CD8-positive, alpha-beta memory T cell (primary cell): Measurements from ENCODE around the gene MOB3B. TPM values are rescaled to one million over a fixed set of nuclear protein-coding genes. Genes with fewer than 3 reads are reported as not detected.

Experiments
- CTCF ChIA-PET: fragments of 350-600 bp; sonication (Branson Sonifier 250); formaldehyde crosslinking; loops from one replicate; lab custom pipeline; 2021; ENCODE audit warnings: antibody characterized with exemption; lab: Charles Lee
- POLR2A ChIA-PET: fragments of 350-600 bp; sonication (Branson Sonifier 250); formaldehyde crosslinking; loops from one replicate; lab custom pipeline; 2021; ENCODE audit warnings: antibody characterized with exemption; lab: Charles Lee
- DNase-seq, 5 donors: peaks; one replicate each; pipeline versions ENCODE4 v3.0.0 to v3.0.0-alpha.2; 2020 to 2022; ENCODE audit warnings: mixed read lengths in 1 of 5
- H3K27ac ChIP-seq: one replicate; pipeline ENCODE4 v1.7.0; 2013; ENCODE audit warnings: low read depth, mild to moderate bottlenecking, low read length, moderate library complexity
- H3K27me3 ChIP-seq: 2 replicates; pipeline ENCODE4 v1.7.0; 2013; ENCODE audit warnings: low read length, mild to moderate bottlenecking; ENCODE audit not compliant: insufficient read depth, poor library complexity, severe bottlenecking
- H3K36me3 ChIP-seq: 2 replicates; pipeline ENCODE4 v1.7.0; 2013; ENCODE audit warnings: mild to moderate bottlenecking, low read length, moderate library complexity; ENCODE audit not compliant: insufficient read depth
- H3K4me1 ChIP-seq: 2 replicates; pipeline ENCODE4 v1.7.0; 2013; ENCODE audit warnings: mild to moderate bottlenecking, low read length, moderate library complexity; ENCODE audit not compliant: insufficient read depth
- H3K4me3 ChIP-seq: 2 replicates; pipeline ENCODE4 v1.7.0; 2013; ENCODE audit warnings: mild to moderate bottlenecking, low read length
- H3K9me3 ChIP-seq: 2 replicates; pipeline ENCODE4 v1.7.0; 2013; ENCODE audit warnings: mild to moderate bottlenecking, low read length
- H3K27ac Mint-ChIP-seq, 8 donors: one replicate each; pipeline ENCODE4 v1.8.0; 2020 to 2021; ENCODE audit warnings: mixed read lengths in 8 of 8, mild to moderate bottlenecking in 6 of 8, inconsistent platforms in 3 of 8, moderate library complexity in 3 of 8
- H3K27me3 Mint-ChIP-seq, 2 donors: one replicate each; pipeline ENCODE4 v1.8.0; 2020 to 2021; ENCODE audit warnings: mixed read lengths in 2 of 2, mild to moderate bottlenecking in 1 of 2, moderate library complexity in 1 of 2
- H3K36me3 Mint-ChIP-seq, 3 donors: one replicate each; pipeline ENCODE4 v1.8.0; 2020 to 2021; ENCODE audit warnings: mixed read lengths in 3 of 3, inconsistent platforms in 1 of 3, mild to moderate bottlenecking in 1 of 3
- H3K4me1 Mint-ChIP-seq, 3 donors: one replicate each; pipeline ENCODE4 v1.8.0; 2020 to 2021; ENCODE audit warnings: mixed read lengths in 3 of 3, inconsistent platforms in 1 of 3, mild to moderate bottlenecking in 1 of 3
- H3K4me3 Mint-ChIP-seq, 7 donors: one replicate each; pipeline ENCODE4 v1.8.0; 2020 to 2021; ENCODE audit warnings: mixed read lengths in 7 of 7, mild to moderate bottlenecking in 6 of 7, moderate library complexity in 4 of 7, inconsistent platforms in 2 of 7
- H3K9me3 Mint-ChIP-seq, 5 donors: one replicate each; pipeline ENCODE4 v1.8.0; 2020 to 2022; ENCODE audit warnings: mixed read lengths in 5 of 5, mild to moderate bottlenecking in 3 of 5, moderate library complexity in 2 of 5, inconsistent platforms in 1 of 5
- polyA plus RNA-seq: library from polyadenylated mRNA; unstranded; fragments of 300-500 nt; fragmentation: Illumina TruSeq; gene quantifications from one replicate; pipeline ENCODE4 v1.2.3, GENCODE V29; 2021
- total RNA-seq, 2 experiments: library from RNA; stranded (reverse); gene quantifications; one replicate each; pipeline ENCODE4 v1.2.3, GENCODE V29; 2021

Gene MOB3B
- total and polyA plus RNA-seq, 3 experiments from 2014 or later: 0.07 to 0.29 (median 0.20) TPM

GRCh38 chr9:27280860-27281259, 248.8 kb downstream of the MOB3B start:
- no peaks in the 10 kb centered on the region for H3K4me1 ChIP-seq
- ChIA-PET POLR2A (no interaction called here), CTCF (no interaction called here)
- no peak overlapping the region for H3K27ac ChIP-seq
- Mint-ChIP-seq H3K36me3 (no peaks in the 10 kb centered on the region), H3K27ac (no peak overlapping the region), H3K4me3 (no peak overlapping the region), H3K27me3 (no peaks in the 10 kb centered on the region), H3K4me1 (peaks cover 0 to 5% (median 4%) of the 10 kb centered on the region in 3 donors), H3K9me3 (no peaks in the 10 kb centered on the region)
- no peaks in the 10 kb centered on the region for H3K9me3 ChIP-seq
- H3K4me3 ChIP-seq: no peak overlapping the region
- no peaks in the 10 kb centered on the region for H3K27me3 ChIP-seq
- no peak for DNase-seq
- H3K36me3 ChIP-seq: no peaks in the 10 kb centered on the region

- no peaks in the 10 kb centered on the region for H3K9me3 Mint-ChIP-seq
- peaks cover 0 to 5% (median 4%) of the 10 kb centered on the region in 3 donors for H3K4me1 Mint-ChIP-seq
- H3K9me3 ChIP-seq: no peaks in the 10 kb centered on the region
- H3K4me3 ChIP-seq: no peak overlapping the region
- no peak overlapping the region for H3K27ac Mint-ChIP-seq
- ChIA-PET POLR2A (no interaction called here), CTCF (no interaction called here)
- no peaks in the 10 kb centered on the region for H3K27me3 Mint-ChIP-seq
- no peak overlapping the region for H3K27ac ChIP-seq
- DNase-seq: no peak
- no peak overlapping the region for H3K4me3 Mint-ChIP-seq
- H3K4me1 ChIP-seq: no peaks in the 10 kb centered on the region
- H3K36me3 Mint-ChIP-seq: no peaks in the 10 kb centered on the region
- H3K36me3 ChIP-seq: no peaks in the 10 kb centered on the region
- H3K27me3 ChIP-seq: no peaks in the 10 kb centered on the region
These were observed 249.4 kb downstream of the MOB3B start for GRCh38 chr9:27280249-27280648.

GRCh38 chr9:27279611-27280010, 250.0 kb downstream of the MOB3B start:
- Histone ChIP-seq H3K27ac (no peak overlapping the region), H3K4me1 (no peaks in the 10 kb centered on the region), H3K9me3 (no peaks in the 10 kb centered on the region), H3K27me3 (no peaks in the 10 kb centered on the region), H3K36me3 (no peaks in the 10 kb centered on the region), H3K4me3 (no peak overlapping the region)
- no peak for DNase-seq
- no peaks in the 10 kb centered on the region for H3K27me3 Mint-ChIP-seq
- peaks cover 0 to 5% (median 4%) of the 10 kb centered on the region in 3 donors for H3K4me1 Mint-ChIP-seq
- H3K36me3 Mint-ChIP-seq: no peaks in the 10 kb centered on the region
- POLR2A ChIA-PET: no interaction called here
- no peaks in the 10 kb centered on the region for H3K9me3 Mint-ChIP-seq
- no peak overlapping the region for H3K27ac Mint-ChIP-seq
- CTCF ChIA-PET: interaction anchor here (1.4 kb wide), 1 partner anchor 13 kb away, joined by 5 read pairs; no protein-coding TSS in a partner anchor
- no peak overlapping the region for H3K4me3 Mint-ChIP-seq

GRCh38 chr9:27278374-27278773, 251.2 kb downstream of the MOB3B start:
- Mint-ChIP-seq H3K27ac (no peak overlapping the region), H3K36me3 (no peaks in the 10 kb centered on the region), H3K9me3 (no peaks in the 10 kb centered on the region), H3K4me1 (peaks cover 0 to 5% (median 4%) of the 10 kb centered on the region in 3 donors), H3K27me3 (no peaks in the 10 kb centered on the region), H3K4me3 (no peak overlapping the region)
- Histone ChIP-seq H3K4me3 (no peak overlapping the region), H3K36me3 (no peaks in the 10 kb centered on the region), H3K4me1 (no peaks in the 10 kb centered on the region), H3K27me3 (no peaks in the 10 kb centered on the region), H3K27ac (no peak overlapping the region), H3K9me3 (no peaks in the 10 kb centered on the region)
- POLR2A ChIA-PET: no interaction called here
- CTCF ChIA-PET: interaction anchor here (1.4 kb wide), 1 partner anchor 12 kb away, joined by 5 read pairs; no protein-coding TSS in a partner anchor
- DNase-seq: no peak

GRCh38 chr9:27276193-27277030, 253.2 kb downstream of the MOB3B start:
- Mint-ChIP-seq H3K9me3 (no peaks in the 10 kb centered on the region), H3K4me1 (peaks cover 0 to 5% (median 4%) of the 10 kb centered on the region in 3 donors), H3K27ac (no peak overlapping the region), H3K4me3 (no peak overlapping the region), H3K36me3 (no peaks in the 10 kb centered on the region), H3K27me3 (no peaks in the 10 kb centered on the region)
- no peaks in the 10 kb centered on the region for H3K4me1 ChIP-seq
- POLR2A ChIA-PET: no interaction called here
- no peaks in the 10 kb centered on the region for H3K27me3 ChIP-seq
- peak in 2 of 5 donors; percentile 11 to 27 for DNase-seq
- no peak overlapping the region for H3K27ac ChIP-seq
- no peaks in the 10 kb centered on the region for H3K9me3 ChIP-seq
- CTCF ChIA-PET: interaction anchor here (1.0 to 1.6 kb wide), 4 partner anchors 17 to 533 kb away, joined by 3 read pairs; no protein-coding TSS in a partner anchor
- H3K4me3 ChIP-seq: no peak overlapping the region
- H3K36me3 ChIP-seq: no peaks in the 10 kb centered on the region

Other genes with a start within 250 kb of the MOB3B start
- not detected for gene EQTN, start 232.7 kb downstream of the MOB3B start, total RNA-seq
- gene EQTN, start 232.7 kb downstream of the MOB3B start, polyA plus RNA-seq: not detected
- not detected for gene IFNK, start 5.5 kb downstream of the MOB3B start, total RNA-seq
- not detected for gene IFNK, start 5.5 kb downstream of the MOB3B start, polyA plus RNA-seq
- 1 to 10 TPM; 3.9 to 5.5 TPM for gene C9orf72, start 43.7 kb upstream of the MOB3B start, total RNA-seq
- gene C9orf72, start 43.7 kb upstream of the MOB3B start, polyA plus RNA-seq: 6.3 TPM